ENCODE data around the gene LOX. TPM values are rescaled to one million over a fixed set of nuclear protein-coding genes. Genes with fewer than 3 reads are reported as not detected.

LOX gene
- total and polyA plus RNA-seq, 9 of the 15 experiments (the other 6 are each of a cell fraction or from before 2014, with no cell fraction given), result 0.06 to 0.09 TPM; not detected in 7

DNA sequence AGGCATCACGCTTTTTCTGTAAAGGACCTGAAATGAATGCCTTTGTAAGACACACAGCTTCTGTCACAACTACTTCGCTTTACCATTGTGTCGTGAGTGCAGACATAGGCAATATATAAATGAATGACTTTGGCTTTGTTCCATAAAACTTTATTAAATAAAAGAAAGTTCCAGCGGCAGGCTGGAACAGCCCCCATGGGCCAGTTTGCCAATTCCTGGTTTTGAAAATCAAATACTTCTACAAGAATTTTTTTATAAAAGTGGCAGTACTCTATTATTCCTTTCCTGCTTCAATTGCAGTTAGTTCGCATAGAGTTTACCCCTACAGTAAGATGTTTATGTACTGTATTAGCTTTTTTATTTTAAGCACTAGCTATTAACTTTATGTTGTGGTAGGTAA lies 62.6 kb downstream of the LOX start:
- H3K27me3 ChIP-seq (ENCODE audit: control insufficient read depth in 2 of 2, insufficient read depth in 2 of 2, low read length in 2 of 2), result no peaks in the 10 kb centered on the region
- POLR2A ChIA-PET, result no interaction called here
- WGBS (ENCODE audit: insufficient coverage, low coverage, missing lambda C conversion rate), result 93% methylated on average over 5 of the region's 5 CpGs
- H2AFZ ChIP-seq (ENCODE audit: low read depth, low read length), result no peak overlapping the region
- CTCF ChIA-PET (ENCODE audit: low intra/inter-chr PET ratio), result no interaction called here
- no peaks in the 10 kb centered on the region for H3K4me1 ChIP-seq (replicated peaks in 1 of 2; ENCODE audit: control insufficient read depth in 2 of 2, insufficient read depth in 2 of 2, low read length in 2 of 2)
- H3K9me1 ChIP-seq (ENCODE audit: control insufficient read depth, insufficient read depth, low read length), result no peaks in the 10 kb centered on the region
- H3K79me2 ChIP-seq (ENCODE audit: control insufficient read depth, insufficient read depth, low read length), result peaks cover 11% of the 10 kb centered on the region; the same call in 2 of the 3 replicates
- H3K27ac ChIP-seq (ENCODE audit: extremely low read depth, low read depth, low read length), result no peak overlapping the region
- no peak for ATAC-seq
- BruUV-seq (replicated peaks), result no TSS peak
- no peak for FAIRE-seq
- H3K9ac ChIP-seq (ENCODE audit: insufficient read depth in 1 of 2, low read depth in 2 of 2, low read length in 2 of 2), result no peak overlapping the region
- intact Hi-C loops (cut with micrococcal nuclease), result no loop called here
- in situ Hi-C loops (cut with MboI), result no loop called here
- no peak for DNase-seq (ENCODE audit: extremely low read depth in 1 of 4, low spot score in 3 of 4)
- no peaks in the 10 kb centered on the region for H3K9me3 ChIP-seq (replicated peaks; ENCODE audit: control insufficient read depth, insufficient read depth, low read depth, low read length)
- peaks cover 10% of the 10 kb centered on the region for H3K36me3 ChIP-seq (ENCODE audit: control insufficient read depth, insufficient read depth, low read length)
- H4K20me1 ChIP-seq (replicated peaks; ENCODE audit: control insufficient read depth, insufficient read depth, low read length), result no peaks in the 10 kb centered on the region
- no peak overlapping the region for H3K4me2 ChIP-seq (ENCODE audit: insufficient read depth, low read length)
- no peak overlapping the region for H3K4me3 ChIP-seq
- TF ChIP-seq SIX5 (IDR thresholded peaks at IDR 0.05; ENCODE audit: borderline replicate concordance in 1 of 2, insufficient read depth in 1 of 2, low read depth in 1 of 2, low read length in 2 of 2), result no peak
- TF ChIP-seq, protein P1, sequence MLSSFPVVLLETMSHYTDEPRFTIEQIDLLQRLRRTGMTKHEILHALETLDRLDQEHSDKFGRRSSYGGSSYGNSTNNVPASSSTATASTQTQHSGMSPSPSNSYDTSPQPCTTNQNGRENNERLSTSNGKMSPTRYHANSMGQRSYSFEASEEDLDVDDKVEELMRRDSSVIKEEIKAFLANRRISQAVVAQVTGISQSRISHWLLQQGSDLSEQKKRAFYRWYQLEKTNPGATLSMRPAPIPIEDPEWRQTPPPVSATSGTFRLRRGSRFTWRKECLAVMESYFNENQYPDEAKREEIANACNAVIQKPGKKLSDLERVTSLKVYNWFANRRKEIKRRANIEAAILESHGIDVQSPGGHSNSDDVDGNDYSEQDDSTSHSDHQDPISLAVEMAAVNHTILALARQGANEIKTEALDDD (IDR thresholded peaks at IDR 0.05), result no peak
- no peak for TF ChIP-seq POU5F1 (IDR thresholded peaks at IDR 0.05; ENCODE audit: borderline replicate concordance, low read depth, low read length, partially characterized antibody)
- TF ChIP-seq, protein P2, sequence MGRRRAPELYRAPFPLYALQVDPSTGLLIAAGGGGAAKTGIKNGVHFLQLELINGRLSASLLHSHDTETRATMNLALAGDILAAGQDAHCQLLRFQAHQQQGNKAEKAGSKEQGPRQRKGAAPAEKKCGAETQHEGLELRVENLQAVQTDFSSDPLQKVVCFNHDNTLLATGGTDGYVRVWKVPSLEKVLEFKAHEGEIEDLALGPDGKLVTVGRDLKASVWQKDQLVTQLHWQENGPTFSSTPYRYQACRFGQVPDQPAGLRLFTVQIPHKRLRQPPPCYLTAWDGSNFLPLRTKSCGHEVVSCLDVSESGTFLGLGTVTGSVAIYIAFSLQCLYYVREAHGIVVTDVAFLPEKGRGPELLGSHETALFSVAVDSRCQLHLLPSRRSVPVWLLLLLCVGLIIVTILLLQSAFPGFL (CRISPR knock-in tag; IDR thresholded peaks at IDR 0.05), result no peak
- TF ChIP-seq, protein P3, sequence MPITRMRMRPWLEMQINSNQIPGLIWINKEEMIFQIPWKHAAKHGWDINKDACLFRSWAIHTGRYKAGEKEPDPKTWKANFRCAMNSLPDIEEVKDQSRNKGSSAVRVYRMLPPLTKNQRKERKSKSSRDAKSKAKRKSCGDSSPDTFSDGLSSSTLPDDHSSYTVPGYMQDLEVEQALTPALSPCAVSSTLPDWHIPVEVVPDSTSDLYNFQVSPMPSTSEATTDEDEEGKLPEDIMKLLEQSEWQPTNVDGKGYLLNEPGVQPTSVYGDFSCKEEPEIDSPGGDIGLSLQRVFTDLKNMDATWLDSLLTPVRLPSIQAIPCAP (CRISPR knock-in tag; IDR thresholded peaks at IDR 0.05; ENCODE audit: borderline replicate concordance), result no peak
- no peak for TF ChIP-seq MIER1 (IDR thresholded peaks at IDR 0.05; ENCODE audit: low read depth)
- TF ChIP-seq EGR1 (conservative IDR thresholded peaks at IDR 0.05), result no peak
- TF ChIP-seq, protein P4, sequence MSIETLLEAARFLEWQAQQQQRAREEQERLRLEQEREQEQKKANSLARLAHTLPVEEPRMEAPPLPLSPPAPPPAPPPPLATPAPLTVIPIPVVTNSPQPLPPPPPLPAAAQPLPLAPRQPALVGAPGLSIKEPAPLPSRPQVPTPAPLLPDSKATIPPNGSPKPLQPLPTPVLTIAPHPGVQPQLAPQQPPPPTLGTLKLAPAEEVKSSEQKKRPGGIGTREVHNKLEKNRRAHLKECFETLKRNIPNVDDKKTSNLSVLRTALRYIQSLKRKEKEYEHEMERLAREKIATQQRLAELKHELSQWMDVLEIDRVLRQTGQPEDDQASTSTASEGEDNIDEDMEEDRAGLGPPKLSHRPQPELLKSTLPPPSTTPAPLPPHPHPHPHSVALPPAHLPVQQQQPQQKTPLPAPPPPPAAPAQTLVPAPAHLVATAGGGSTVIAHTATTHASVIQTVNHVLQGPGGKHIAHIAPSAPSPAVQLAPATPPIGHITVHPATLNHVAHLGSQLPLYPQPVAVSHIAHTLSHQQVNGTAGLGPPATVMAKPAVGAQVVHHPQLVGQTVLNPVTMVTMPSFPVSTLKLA (conservative IDR thresholded peaks at IDR 0.05), result no peak
- TF ChIP-seq, protein P5, sequence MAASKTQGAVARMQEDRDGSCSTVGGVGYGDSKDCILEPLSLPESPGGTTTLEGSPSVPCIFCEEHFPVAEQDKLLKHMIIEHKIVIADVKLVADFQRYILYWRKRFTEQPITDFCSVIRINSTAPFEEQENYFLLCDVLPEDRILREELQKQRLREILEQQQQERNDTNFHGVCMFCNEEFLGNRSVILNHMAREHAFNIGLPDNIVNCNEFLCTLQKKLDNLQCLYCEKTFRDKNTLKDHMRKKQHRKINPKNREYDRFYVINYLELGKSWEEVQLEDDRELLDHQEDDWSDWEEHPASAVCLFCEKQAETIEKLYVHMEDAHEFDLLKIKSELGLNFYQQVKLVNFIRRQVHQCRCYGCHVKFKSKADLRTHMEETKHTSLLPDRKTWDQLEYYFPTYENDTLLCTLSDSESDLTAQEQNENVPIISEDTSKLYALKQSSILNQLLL (CRISPR knock-in tag; IDR thresholded peaks at IDR 0.05; ENCODE audit: borderline replicate concordance), result no peak
- no peak for TF ChIP-seq GTF2E2 (tag; IDR thresholded peaks at IDR 0.05)
- no peak for TF ChIP-seq CHD4 (IDR thresholded peaks at IDR 0.05; ENCODE audit: insufficient read depth, insufficient replicate concordance, low read depth, low read length, poor library complexity, severe bottlenecking)
- TF ChIP-seq CREBBP (IDR thresholded peaks at IDR 0.05; ENCODE audit: low read depth, low read length), result no peak
- no peak for TF ChIP-seq BRD4 (IDR thresholded peaks at IDR 0.05)
- TF ChIP-seq, protein P6, sequence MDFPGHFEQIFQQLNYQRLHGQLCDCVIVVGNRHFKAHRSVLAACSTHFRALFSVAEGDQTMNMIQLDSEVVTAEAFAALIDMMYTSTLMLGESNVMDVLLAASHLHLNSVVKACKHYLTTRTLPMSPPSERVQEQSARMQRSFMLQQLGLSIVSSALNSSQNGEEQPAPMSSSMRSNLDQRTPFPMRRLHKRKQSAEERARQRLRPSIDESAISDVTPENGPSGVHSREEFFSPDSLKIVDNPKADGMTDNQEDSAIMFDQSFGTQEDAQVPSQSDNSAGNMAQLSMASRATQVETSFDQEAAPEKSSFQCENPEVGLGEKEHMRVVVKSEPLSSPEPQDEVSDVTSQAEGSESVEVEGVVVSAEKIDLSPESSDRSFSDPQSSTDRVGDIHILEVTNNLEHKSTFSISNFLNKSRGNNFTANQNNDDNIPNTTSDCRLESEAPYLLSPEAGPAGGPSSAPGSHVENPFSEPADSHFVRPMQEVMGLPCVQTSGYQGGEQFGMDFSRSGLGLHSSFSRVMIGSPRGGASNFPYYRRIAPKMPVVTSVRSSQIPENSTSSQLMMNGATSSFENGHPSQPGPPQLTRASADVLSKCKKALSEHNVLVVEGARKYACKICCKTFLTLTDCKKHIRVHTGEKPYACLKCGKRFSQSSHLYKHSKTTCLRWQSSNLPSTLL (IDR thresholded peaks at IDR 0.05), result no peak
- TF ChIP-seq KDM1A (IDR thresholded peaks at IDR 0.05), result no peak

All from K562 (cell line).